Measurements from ENCODE around the gene TRIP12.

DNA sequence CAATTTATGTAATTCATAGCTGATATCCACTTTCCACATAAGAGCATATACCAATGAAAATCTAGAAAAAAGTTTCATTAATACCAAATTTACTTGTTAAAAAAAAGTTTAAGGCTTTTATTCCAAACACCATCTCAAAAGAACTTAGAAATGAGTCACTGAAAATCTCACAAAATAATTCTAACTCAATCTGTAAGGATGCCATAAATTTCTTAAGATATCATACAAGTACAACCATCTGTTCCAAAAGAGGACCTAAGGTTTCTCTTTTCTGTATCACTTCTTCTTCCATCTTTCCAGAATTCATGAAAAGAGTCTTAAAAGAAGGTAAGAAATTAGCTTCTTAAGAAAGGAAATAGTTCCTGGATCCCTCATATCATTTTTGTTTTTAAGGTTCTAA is 60.4 kb downstream of the TRIP12 start:
- TF ChIP-seq, protein P1, sequence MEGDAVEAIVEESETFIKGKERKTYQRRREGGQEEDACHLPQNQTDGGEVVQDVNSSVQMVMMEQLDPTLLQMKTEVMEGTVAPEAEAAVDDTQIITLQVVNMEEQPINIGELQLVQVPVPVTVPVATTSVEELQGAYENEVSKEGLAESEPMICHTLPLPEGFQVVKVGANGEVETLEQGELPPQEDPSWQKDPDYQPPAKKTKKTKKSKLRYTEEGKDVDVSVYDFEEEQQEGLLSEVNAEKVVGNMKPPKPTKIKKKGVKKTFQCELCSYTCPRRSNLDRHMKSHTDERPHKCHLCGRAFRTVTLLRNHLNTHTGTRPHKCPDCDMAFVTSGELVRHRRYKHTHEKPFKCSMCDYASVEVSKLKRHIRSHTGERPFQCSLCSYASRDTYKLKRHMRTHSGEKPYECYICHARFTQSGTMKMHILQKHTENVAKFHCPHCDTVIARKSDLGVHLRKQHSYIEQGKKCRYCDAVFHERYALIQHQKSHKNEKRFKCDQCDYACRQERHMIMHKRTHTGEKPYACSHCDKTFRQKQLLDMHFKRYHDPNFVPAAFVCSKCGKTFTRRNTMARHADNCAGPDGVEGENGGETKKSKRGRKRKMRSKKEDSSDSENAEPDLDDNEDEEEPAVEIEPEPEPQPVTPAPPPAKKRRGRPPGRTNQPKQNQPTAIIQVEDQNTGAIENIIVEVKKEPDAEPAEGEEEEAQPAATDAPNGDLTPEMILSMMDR (IDR thresholded peaks at IDR 0.05): no peak
- TF ChIP-seq POLR2AphosphoS5 (IDR thresholded peaks at IDR 0.05; ENCODE audit: low read depth, low read length): no peak
- TF ChIP-seq, protein P2, sequence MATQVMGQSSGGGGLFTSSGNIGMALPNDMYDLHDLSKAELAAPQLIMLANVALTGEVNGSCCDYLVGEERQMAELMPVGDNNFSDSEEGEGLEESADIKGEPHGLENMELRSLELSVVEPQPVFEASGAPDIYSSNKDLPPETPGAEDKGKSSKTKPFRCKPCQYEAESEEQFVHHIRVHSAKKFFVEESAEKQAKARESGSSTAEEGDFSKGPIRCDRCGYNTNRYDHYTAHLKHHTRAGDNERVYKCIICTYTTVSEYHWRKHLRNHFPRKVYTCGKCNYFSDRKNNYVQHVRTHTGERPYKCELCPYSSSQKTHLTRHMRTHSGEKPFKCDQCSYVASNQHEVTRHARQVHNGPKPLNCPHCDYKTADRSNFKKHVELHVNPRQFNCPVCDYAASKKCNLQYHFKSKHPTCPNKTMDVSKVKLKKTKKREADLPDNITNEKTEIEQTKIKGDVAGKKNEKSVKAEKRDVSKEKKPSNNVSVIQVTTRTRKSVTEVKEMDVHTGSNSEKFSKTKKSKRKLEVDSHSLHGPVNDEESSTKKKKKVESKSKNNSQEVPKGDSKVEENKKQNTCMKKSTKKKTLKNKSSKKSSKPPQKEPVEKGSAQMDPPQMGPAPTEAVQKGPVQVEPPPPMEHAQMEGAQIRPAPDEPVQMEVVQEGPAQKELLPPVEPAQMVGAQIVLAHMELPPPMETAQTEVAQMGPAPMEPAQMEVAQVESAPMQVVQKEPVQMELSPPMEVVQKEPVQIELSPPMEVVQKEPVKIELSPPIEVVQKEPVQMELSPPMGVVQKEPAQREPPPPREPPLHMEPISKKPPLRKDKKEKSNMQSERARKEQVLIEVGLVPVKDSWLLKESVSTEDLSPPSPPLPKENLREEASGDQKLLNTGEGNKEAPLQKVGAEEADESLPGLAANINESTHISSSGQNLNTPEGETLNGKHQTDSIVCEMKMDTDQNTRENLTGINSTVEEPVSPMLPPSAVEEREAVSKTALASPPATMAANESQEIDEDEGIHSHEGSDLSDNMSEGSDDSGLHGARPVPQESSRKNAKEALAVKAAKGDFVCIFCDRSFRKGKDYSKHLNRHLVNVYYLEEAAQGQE (IDR thresholded peaks at IDR 0.05; ENCODE audit: insufficient read depth in 1 of 2, low read depth in 2 of 2, low read length in 1 of 2): no peak
- TF ChIP-seq SIN3A (IDR thresholded peaks at IDR 0.05; ENCODE audit: borderline replicate concordance, insufficient read depth, low read depth, low read length): no peak
